ENCODE results near the gene ATP9A.
A peak's percentile ranks its signal among the peaks of the same experiment; 100 is the strongest.

Gene ATP9A

DNA sequence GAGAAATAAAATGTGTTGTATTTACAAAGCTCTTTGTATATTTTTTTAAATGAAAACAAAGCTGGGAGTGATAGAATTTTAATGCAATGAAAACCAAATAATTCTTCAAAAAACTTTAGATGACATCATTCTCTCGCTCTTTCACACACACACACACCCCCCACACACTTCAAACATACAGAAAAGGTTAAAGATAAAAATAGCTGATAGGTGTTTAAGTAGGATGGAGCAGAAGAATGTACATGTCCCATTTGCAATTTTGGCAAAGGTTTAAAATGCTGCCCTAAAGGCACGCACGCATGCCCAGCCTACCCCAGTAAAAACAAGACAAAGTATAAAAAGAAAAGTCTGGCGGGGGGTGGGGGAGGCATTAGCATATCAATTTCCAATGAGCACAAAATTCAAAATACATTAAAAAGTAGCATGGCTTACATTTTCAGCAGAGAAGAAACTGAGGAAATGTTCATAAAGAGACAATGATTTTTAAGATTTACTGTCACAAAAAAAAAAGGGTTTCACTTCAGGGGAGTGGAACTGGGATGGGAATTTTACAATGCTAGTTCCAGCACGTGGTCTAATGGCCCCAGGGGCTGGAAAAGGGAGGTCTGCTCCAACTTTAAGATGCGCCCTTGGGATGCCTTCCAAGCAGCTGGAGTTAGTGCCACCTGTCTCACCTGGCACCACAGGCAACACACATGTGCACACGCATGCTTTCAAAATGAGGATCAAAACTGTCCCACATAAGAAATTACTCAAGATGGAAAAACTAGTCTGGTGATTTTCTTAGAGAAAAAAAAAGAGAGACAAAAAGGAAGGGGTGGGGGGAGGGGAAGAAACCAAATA, 170.6 kb downstream of the ATP9A start:
- DNase-seq (ENCODE audit: low spot score) = no peak

DNA sequence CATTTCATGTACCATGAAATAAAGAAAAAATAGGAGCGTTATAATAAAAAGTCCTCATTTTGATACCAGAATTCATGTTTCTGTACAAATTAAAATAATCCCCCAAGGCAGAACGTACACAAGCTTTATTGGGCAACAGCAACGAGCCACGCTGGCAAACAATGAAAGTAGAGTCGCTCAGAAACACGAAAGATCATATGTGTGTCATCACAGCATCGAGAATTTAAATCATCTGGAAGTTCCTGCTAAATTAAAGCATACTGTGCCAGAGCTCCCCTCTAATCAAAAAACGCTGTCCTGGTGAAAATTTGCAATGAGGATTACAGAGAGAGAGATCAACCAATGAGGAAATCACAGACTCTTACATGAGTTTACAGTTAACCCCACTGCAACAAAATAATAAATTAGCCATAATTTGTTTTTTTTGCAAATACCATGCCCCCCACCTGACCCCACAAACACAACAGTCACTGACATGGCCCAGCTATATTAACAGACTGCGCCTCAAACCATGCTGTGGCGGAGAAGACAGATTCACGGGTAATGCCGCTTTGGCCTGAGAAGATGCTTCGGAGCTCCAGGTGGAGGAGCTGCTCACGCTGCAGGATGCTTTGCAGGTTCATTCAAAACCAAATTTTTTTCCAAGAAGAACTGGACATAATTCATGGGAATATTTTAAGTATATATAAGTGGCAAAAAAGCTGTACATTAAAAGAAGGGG, 171.4 kb downstream of the ATP9A start:
- no peak for DNase-seq (ENCODE audit: low spot score)

DNA sequence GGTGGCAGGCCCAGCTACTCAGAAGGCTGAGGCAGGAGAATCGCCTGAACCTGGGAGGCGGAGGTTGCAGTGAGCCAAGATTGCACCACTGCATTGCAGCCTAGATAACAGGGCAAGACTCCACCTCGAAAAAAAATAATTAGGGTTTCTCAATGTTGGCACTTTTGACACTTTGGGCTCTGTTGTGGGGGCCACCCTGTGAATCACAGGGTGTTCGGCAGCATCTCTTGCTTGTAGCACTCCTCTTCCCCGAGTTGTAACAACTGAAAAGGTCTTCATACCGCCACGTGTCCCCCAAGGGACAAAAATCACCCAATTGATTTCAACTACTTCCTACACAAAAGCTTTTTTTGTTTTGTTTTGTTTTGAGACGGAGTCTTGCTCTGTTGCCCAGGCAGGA, 172.4 kb downstream of the ATP9A start:
- no peak for DNase-seq (ENCODE audit: low spot score)

DNA sequence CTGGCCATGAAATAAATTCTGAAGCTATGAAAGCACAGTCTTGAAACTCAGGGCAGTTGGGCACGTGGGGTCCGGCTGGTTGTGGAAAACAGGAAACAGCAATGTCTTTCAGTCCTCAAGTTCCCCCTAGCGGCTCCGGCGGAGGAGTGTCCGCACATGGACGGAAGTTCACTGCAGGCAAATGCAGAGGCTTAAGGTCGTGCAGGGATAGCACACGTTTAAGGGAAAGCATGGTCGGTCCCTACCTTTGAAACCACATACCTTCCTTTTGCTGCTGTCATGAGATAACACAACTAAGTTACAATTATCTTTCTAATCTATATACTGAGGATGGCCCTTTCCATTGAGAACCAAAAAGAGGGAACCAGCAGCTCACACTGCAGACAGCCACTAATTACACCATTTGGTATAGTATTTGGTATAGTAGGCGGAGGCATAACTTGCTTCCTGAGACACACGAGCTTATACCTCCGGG, 173.1 kb downstream of the ATP9A start:
- DNase-seq (ENCODE audit: low spot score) = peak; percentile 87

DNA sequence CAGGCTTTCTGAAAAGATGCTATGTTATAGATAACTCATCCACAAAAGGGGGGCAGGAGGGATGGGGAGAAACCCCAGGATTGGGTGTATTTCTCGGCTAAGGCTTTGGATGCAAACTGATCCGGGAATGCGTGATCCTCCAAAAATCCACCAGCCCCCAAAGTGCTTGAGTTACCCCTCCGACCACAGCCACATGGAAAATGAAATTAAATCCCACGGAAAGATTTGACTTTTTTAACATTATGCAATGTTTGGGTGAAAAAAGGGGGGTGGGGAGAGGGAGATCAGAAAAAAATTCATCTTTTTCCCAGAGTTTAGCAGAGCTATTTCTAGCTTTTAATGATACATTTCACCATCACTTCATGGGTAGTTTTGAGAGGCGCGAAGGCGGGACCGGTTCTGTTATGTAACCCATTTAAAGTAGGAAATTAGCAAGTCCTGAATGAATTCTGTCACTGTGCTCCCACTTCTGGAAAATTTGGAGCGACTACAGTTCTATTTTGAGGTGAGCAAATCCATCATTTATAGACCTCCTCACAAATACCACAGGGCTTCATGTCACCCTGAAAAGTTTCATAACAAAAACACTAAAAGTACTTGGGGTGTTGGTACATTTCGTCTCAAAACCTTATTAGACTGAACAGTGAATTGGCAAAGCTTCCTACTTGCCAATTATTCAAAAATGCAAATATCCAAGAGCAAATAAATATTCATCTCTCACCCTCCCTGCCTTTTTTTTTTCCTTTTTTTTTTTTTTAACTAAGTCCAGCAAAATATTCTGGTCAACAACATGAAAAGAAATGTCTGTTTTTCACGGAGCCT, 173.7 kb downstream of the ATP9A start:
- DNase-seq (ENCODE audit: low spot score) = no peak

DNA sequence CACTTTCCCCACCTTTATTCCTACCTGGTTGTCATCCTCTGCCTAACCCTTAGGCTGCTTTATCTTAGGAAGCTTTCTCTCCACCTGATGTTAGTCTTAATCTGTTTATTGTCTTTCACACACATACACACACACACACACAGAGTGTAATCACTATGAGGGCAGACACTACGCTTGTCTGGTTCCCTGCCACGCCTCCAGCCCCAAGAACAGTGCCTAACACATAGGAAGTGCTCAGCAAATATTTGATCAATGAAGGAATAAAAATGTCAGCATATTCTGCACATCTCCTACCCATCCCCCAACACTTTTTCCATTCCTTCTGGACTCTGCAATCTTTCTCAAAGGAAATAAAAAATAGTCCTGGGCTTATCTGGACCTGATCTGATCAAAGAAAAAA, 174.6 kb downstream of the ATP9A start:
- DNase-seq (ENCODE audit: low spot score) = no peak

DNA sequence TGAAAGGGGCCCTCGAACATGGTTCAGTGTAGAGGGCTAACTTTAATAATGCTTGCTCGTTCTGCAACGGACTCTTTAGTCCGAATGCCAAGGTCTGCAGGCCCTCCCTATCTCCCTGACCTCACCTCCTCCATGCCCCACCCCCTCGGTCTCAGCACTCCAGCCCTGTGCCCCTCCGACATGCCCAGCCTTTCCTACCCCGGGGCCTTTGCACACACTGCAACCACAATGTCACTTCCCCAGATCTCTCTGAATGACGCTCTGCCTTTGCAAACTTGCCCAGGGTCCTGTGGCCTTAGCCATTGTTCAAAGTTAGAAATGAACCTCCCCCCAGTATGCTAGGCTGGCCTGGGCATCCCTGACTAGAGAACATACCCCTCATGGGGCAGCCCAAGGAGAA, 175.6 kb downstream of the ATP9A start:
- no peak for DNase-seq (ENCODE audit: low spot score)

DNA sequence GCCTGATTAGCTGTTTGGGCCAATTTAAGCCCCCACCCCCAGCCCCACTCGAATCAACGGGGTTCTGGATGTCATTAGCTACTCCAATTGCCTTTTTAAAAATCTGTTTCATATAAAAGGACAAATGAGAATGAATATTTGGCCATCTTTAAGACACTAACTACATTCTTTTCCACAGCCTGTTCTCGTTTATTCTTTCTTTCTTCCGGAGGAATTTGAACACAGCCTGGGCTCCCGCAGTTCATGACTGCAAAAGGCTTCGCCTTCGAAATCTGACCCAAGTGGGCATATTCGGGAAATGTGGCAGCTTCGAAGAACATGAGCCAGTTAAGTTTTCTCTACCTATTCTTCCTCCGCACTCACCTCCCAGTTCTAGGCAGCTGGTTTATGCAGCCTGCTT, 176.3 kb downstream of the ATP9A start:
- no peak for DNase-seq (ENCODE audit: low spot score)

DNA sequence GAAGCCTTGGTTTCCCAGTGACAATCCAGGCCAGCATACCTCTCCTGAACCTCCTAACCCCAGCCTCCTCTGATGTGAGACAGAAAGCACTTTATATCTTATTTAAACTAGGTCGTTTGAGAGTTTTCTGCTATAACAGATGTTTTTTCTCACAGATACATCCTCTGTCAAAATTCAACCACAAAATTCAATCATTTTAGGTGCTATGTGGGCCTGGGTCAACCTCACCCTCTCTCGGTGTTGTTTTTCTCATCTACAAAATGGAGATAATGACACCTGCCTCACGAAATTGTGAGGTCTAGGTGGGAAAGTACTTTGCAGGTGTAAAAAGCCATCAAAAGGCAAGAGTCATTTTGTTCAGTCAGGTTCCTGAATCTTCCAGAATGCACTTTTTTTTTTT, 179.4 kb downstream of the ATP9A start:
- DNase-seq (ENCODE audit: low spot score) = no peak

DNA sequence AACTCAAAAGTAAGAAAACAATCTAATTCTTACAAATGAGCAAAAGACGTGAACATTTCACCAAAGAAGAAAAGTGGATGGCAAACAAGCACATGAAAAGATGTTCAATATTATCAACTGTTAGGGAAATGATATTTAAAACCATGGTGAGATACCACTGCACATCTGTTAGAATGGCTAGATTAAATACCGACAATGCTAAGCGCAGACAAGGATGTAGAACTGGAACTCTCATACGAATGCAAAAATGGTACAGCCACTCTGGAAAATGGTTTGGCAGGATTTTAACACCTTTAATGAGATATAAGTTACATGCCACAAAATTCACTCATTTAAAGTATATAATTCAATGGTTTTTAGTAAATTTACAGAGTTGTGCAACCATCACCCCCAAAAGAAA, 181.0 kb downstream of the ATP9A start:
- no peak for DNase-seq (ENCODE audit: low spot score)

DNA sequence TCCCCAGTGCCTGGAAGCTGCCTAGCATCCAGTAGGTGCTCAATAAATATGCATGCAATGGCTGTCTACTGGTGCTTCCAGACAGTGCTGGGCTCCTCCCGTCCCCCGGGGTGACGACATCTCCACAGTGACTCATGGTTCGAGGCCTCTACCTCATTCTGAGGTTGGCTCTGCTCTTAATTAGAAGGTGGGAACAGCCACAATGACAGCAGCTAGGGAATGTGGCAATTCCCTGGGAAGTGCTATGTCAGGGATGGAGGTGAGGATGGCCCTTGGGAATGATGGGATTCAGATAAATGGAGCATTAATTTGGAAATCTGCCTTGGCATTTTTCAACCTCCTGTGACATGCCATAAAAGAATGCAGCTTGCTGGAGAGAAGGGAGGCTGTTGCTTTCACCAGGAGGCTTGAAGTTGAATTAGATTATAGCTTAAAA, 182.2 kb downstream of the ATP9A start:
- peak; percentile 79 for DNase-seq (ENCODE audit: low spot score)

DNA sequence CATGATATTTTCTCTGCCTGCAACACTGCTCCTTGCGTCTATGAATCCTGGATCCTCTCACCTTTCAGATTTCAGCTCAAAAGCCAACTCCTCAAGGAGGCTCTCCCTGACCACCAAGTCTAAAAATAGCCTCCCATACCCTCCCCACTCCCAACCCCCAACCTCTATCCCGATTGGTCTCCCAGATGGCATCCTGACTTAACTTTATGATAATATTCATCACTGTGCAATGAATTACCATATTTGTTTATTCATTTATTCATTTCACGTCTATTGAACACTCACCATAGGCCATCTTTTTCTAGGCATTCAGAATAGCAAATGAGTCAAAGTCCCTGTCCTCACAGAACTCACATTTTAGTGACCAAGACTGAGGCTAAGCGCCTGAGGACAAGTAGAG, 183.0 kb downstream of the ATP9A start:
- DNase-seq (ENCODE audit: low spot score) = no peak

DNA sequence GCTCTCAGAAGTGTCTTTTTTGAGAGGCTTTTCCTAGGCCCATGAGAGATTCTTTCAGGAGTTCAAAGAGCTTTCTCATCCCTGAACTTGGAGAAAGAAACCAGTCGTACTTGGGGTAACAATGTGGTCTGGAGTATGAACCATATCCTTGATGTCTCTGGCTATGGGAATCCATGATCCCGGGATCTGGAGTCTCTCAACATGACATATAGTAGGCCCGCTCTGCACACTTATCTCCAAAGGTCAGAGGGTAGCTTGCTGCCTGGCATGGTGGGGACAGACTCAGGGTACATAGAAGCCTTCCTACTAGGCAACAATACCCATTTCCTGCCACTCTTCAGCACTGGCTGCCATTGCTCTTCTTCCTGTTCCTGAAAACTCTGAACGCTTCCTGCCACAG, 183.5 kb downstream of the ATP9A start:
- no peak for DNase-seq (ENCODE audit: low spot score)

DNA sequence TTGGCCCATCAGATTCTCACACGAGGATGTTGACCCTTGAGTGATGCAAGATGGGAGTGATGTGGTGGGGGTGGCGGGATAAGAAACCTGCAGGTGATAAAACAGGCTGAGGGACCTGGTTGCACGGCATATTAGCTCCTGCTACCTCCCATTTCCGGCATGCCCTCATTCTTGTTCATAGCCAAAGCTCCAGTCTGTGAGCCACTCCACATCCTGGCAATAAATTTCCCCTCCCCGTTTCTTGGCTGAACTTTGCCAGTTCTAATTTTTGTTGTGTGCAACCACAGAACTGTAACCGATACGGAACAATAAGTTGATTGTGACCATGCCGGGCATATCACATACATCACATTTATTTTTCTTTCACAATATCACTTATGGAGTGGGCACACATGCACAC, 184.1 kb downstream of the ATP9A start:
- no peak for DNase-seq (ENCODE audit: low spot score)

DNA sequence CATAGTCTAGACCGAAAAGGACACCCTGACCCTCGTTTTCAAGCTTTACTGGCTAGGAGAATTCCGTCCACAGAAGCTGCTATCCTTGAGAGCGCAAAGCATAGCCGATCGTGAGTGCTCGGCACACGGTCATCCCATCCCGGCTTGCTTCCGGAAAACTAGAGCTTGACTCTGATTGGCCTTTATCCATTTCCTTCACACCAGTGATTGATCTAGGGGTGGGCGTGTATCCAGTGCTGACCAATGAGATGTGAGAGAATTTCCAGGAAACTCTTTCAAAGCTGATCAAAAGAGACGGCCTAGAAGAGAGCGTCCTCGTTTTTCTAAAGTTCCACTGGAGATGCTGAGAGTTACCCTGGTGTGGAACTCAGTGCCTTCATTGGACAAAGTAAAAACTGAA, 184.7 kb downstream of the ATP9A start:
- DNase-seq (ENCODE audit: low spot score) = no peak

DNA sequence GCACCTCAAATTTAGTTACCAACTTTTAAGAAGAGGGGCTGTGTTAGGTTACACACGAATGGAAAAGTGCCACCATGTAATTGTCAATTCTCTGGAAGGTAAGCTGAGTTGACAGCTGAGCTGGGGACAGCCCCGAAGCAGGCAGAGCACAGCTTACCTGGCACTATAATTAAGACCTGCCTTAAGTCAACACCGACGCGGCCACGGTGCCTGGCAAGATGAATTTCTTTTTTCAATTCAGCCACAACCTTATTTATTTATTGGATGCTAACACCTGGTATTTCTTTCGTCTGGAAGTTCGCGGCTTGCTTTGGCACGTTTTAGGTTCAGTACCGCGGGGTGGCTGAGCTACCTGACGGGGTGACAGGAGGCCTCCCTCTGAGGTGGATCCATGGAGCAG, 185.1 kb downstream of the ATP9A start:
- DNase-seq (ENCODE audit: low spot score) = no peak

DNA sequence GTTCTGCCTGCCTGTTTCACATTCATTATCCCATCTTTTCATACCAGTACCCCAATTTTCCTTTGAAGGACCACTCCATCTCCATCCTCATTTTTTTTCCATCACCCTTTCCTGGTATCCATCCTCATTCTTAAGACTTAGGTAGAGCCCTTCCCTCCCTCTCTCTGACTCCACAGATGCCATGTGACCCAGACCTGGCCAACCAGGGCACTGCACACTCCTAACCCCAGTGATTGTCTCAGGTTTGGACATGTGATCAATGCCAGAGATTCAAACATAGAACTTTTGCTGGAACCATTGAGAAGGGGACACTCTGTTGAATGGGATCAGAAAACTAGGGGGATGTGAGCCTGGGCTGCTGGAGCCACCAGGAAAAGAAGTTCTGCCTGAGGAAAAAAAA, 186.6 kb downstream of the ATP9A start:
- no peak for DNase-seq (ENCODE audit: low spot score)

DNA sequence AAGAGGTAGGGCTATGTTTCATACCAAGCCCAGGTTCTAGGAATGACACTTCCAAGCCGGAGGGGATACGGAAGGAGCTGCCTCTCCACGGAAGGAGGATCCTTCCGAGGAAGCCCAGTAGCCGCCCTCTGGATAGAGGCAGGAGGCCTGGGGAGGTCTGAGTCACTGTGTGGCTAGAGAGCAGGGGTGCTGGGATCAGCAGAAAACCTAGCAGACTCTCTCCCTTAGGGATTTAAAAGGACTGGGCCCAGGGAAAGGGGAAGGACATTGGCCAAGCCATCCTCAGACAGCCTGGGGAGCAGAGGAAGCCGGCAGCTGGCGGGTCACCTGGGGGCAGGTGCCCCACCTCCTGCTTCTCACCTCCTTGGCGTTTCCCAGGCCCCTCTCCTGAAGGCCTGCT, 189.1 kb downstream of the ATP9A start:
- DNase-seq (ENCODE audit: low spot score) = peak; percentile 35

DNA sequence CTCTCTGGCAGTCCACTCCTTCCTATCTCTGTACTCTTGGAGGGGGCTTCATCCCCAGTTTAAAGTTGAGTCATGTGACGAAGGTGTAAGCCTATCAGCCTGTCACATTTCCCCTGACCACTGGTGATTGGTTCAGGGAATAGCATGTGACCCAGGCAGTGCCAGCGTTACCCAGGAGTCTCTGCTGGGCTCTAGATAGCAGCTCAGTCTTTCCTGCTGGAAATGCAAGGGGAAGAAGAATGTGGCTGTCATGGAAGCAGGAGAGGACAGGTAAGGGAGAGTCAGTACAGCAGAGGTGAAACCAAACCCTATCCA, 190.1 kb downstream of the ATP9A start:
- no peak for DNase-seq (ENCODE audit: low spot score)

DNA sequence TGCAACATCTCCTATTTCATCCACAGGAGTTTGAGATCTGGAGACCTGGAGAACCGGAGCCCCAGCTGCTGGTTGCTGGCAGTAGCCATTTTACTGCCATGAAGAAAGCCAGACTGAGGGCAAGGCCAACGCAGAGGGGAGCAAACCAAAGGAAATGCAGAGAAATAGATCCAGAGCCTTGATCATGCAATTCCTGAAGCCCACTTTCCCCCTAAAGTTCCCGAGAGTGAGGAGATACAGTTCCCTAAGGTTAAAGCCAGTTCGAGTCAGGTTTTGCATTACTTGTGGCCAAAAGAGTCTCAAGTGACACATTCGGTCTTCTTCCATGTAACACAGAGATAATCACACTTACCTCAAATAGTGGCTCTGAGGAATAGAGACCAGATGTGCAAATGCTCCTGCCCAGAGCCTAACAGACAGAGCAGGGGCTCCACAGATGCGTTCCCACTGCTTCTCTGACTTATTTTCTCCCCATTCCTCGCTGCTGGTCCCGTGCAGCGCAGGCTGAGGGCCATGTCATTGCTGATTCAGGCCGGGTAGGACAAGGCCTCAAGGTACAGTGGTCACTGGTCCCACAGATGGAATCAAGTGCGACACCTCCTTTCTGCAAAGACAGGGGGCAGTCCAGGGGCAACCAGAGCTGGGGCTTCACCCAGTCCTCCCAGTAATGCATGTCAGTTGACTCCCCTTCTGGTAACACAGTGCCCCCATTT, 190.6 kb downstream of the ATP9A start:
- no peak for DNase-seq (ENCODE audit: low spot score)

DNA sequence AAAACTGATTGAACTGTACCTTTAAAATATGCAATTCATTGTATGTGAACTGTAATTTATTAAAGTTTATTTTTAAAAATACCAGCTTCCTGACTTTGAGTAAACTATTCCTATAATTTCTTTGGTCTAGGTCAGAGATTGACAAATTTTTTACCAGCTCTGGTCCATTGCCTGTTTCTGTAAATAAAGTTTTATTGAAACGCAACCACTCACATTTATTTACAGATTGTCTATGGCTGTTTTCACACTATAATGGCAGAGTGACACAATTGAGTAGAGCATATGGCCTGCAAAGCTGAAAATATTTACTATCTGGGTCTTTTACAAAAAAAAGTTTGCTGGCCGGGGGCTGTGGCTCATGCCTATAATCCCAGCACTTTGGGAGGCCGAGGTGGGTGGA, 192.7 kb downstream of the ATP9A start:
- no peak for DNase-seq (ENCODE audit: low spot score)
